ENCODE data around the gene RASGRF1.

Gene RASGRF1

DNA sequence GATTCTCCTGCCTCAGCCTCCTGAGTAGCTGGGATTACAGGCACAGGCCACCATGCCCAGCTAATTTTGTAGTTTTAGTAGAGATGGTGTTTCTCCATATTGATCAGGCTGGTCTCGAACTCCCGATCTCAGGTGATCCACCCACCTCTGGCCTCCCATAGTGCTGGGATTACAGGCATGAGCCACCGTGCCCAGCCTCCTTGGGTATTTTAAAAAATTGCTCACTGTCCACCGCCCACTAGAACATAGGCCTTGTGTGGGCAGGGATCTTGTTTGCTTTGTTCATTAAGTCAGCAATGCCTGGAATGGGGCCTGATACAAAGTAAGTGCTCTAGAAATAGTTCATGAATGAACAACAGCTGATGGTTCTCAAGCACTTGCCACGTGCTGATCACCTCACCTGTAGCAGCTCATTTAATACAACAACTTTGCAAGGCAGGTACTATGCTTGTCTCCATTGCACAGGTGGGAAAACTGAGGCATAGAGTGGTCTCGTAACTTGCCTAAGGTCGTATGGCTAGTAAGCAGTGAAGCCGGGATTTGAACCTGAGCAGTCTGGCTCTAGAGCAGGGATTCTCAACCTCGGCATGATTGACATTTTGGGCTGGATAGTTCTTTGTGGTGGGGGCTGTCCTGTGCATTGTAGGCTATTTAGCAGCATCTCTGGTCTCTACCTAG, 133.0 kb downstream of the RASGRF1 start:
- H4K20me1 ChIP-seq (ENCODE audit: insufficient read depth, low read length) = no peaks in the 10 kb centered on the region
- no peaks in the 10 kb centered on the region for H3K4me1 ChIP-seq (ENCODE audit: low read length)
- H3K36me3 ChIP-seq (replicated peaks; ENCODE audit: insufficient read depth, low read length) = no peaks in the 10 kb centered on the region
- no peaks in the 10 kb centered on the region for H3K9me3 ChIP-seq (replicated peaks; ENCODE audit: insufficient read depth, low read length)
- TF ChIP-seq EZH2 (optimal IDR thresholded peaks at IDR 0.05; ENCODE audit: low read depth, low read length) = no peak
- TF ChIP-seq CTCF (IDR thresholded peaks at IDR 0.05; ENCODE audit: low read length) = no peak
- TF ChIP-seq EZH2phosphoT487 (IDR thresholded peaks at IDR 0.05; ENCODE audit: low read length) = no peak
- no peaks in the 10 kb centered on the region for H3K27me3 ChIP-seq (replicated peaks; ENCODE audit: insufficient read depth, low read length)
- H3K9me2 ChIP-seq (replicated peaks; ENCODE audit: insufficient read depth, low read length) = no peaks in the 10 kb centered on the region
- no peak for DNase-seq
- no peak overlapping the region for H3K4me3 ChIP-seq (ENCODE audit: low read length)
- no peak overlapping the region for H2AFZ ChIP-seq (ENCODE audit: low read length)
- no peak overlapping the region for H3K4me2 ChIP-seq (ENCODE audit: low read depth, low read length)
- H3K9ac ChIP-seq (ENCODE audit: low read length) = no peak overlapping the region
- H3K79me2 ChIP-seq (ENCODE audit: low read length) = no peaks in the 10 kb centered on the region
- H3K27ac ChIP-seq (ENCODE audit: low read length) = no peak overlapping the region
- no peaks in the 10 kb centered on the region for H3F3A ChIP-seq (ENCODE audit: insufficient read depth, low read length)

- Histone ChIP-seq H3K4me3 (ENCODE audit: low read length) (no peak overlapping the region), H4K20me1 (ENCODE audit: insufficient read depth, low read length) (no peaks in the 10 kb centered on the region), H3K4me2 (ENCODE audit: low read depth, low read length) (no peak overlapping the region), H2AFZ (ENCODE audit: low read length) (no peak overlapping the region), H3K4me1 (ENCODE audit: low read length) (no peaks in the 10 kb centered on the region), H3K36me3 (replicated peaks; ENCODE audit: insufficient read depth, low read length) (no peaks in the 10 kb centered on the region), H3K27ac (ENCODE audit: low read length) (no peak overlapping the region), H3K9me2 (replicated peaks; ENCODE audit: insufficient read depth, low read length) (no peaks in the 10 kb centered on the region), H3K79me2 (ENCODE audit: low read length) (no peaks in the 10 kb centered on the region), H3K9me3 (replicated peaks; ENCODE audit: insufficient read depth, low read length) (no peaks in the 10 kb centered on the region), H3F3A (ENCODE audit: insufficient read depth, low read length) (no peaks in the 10 kb centered on the region), H3K27me3 (replicated peaks; ENCODE audit: insufficient read depth, low read length) (no peaks in the 10 kb centered on the region), H3K9ac (ENCODE audit: low read length) (no peak overlapping the region)
- TF ChIP-seq EZH2 (optimal IDR thresholded peaks at IDR 0.05; ENCODE audit: low read depth, low read length) = no peak
- TF ChIP-seq EZH2phosphoT487 (IDR thresholded peaks at IDR 0.05; ENCODE audit: low read length) = no peak
- TF ChIP-seq CTCF (IDR thresholded peaks at IDR 0.05; ENCODE audit: low read length) = no peak
- no peak for DNase-seq
Measured at GRCh38 chr15:78956937-78957336, 133.6 kb downstream of the RASGRF1 start.

- TF ChIP-seq CTCF (IDR thresholded peaks at IDR 0.05; ENCODE audit: low read length) (no peak), EZH2 (optimal IDR thresholded peaks at IDR 0.05; ENCODE audit: low read depth, low read length) (no peak), EZH2phosphoT487 (IDR thresholded peaks at IDR 0.05; ENCODE audit: low read length) (no peak)
- no peak overlapping the region for H3K27ac ChIP-seq (ENCODE audit: low read length)
Measured at GRCh38 chr15:78955355-78955754, 135.2 kb downstream of the RASGRF1 start.

More at GRCh38 chr15:78955355-78955754, 135.2 kb downstream of the RASGRF1 start:
- H2AFZ ChIP-seq (ENCODE audit: low read length) = no peak overlapping the region
- no peak overlapping the region for H3K9ac ChIP-seq (ENCODE audit: low read length)
- H3K27me3 ChIP-seq (replicated peaks; ENCODE audit: insufficient read depth, low read length) = no peaks in the 10 kb centered on the region
- H3K79me2 ChIP-seq (ENCODE audit: low read length) = no peaks in the 10 kb centered on the region
- H4K20me1 ChIP-seq (ENCODE audit: insufficient read depth, low read length) = no peaks in the 10 kb centered on the region
- no peak overlapping the region for H3K4me3 ChIP-seq (ENCODE audit: low read length)
- DNase-seq = no peak
- H3K4me2 ChIP-seq (ENCODE audit: low read depth, low read length) = no peak overlapping the region
- H3K9me3 ChIP-seq (replicated peaks; ENCODE audit: insufficient read depth, low read length) = no peaks in the 10 kb centered on the region
- no peaks in the 10 kb centered on the region for H3K36me3 ChIP-seq (replicated peaks; ENCODE audit: insufficient read depth, low read length)
- H3K9me2 ChIP-seq (replicated peaks; ENCODE audit: insufficient read depth, low read length) = no peaks in the 10 kb centered on the region
- H3K4me1 ChIP-seq (ENCODE audit: low read length) = no peaks in the 10 kb centered on the region
- no peaks in the 10 kb centered on the region for H3F3A ChIP-seq (ENCODE audit: insufficient read depth, low read length)

All from MM.1S (cell line).